IMR-90 (cell line): ENCODE data around the gene CNPY1. TPM values are rescaled to one million over a fixed set of nuclear protein-coding genes. Genes with fewer than 3 reads are reported as not detected.

Source experiments
- ATAC-seq: fragments of 200-7000 bp; cut with Tn5 transposase; 2 replicates; pipeline ENCODE4 v1.9.1; 2020; ENCODE audit warnings: low read depth, mild to moderate bottlenecking, moderate library complexity
- BruUV-seq: library from RNA; stranded (reverse); fragments of 400-500 nt; replicated peaks from 2 replicates; lab custom pipeline; 2021; lab: Mats Ljungman, UMichigan
- CTCF ChIA-PET: fragments of 300-600 bp; formaldehyde crosslinking; extraction: SDS; loops from one replicate; lab custom pipeline; 2021; ENCODE audit warnings: antibody characterized with exemption; lab: Yijun Ruan, JAX
- POLR2A ChIA-PET: fragments of 300-600 bp; sonication (Branson Sonifier 250); formaldehyde crosslinking; loops from one replicate; lab custom pipeline; 2022; ENCODE audit warnings: antibody characterized with exemption; ENCODE audit not compliant: unreplicated experiment; lab: Charles Lee
- DNase-seq: peaks from one replicate; pipeline ENCODE4 v3.0.0; 2013
- H2AFZ ChIP-seq: replicated peaks from 2 replicates; pipeline ENCODE3; 2013; ENCODE audit warnings: low read length, mild to moderate bottlenecking; ENCODE audit not compliant: poor library complexity
- H2AK5ac ChIP-seq: 2 replicates; pipeline ENCODE4 v1.6.1; 2013; ENCODE audit warnings: low read depth, low read length, inconsistent platforms
- H2AK9ac ChIP-seq: replicated peaks from 2 replicates; pipeline ENCODE3; 2013; ENCODE audit warnings: mild to moderate bottlenecking, low read depth, low read length, moderate library complexity; ENCODE audit not compliant: poor library complexity
- H2BK120ac ChIP-seq: 2 replicates; pipeline ENCODE4 v1.6.1; 2013; ENCODE audit warnings: low read depth, low read length, inconsistent platforms
- H2BK15ac ChIP-seq: 3 replicates; pipeline ENCODE4 v1.6.1; 2013; ENCODE audit warnings: low read depth, low read length, inconsistent platforms
- H2BK20ac ChIP-seq: 2 replicates; pipeline ENCODE4 v1.6.1; 2013; ENCODE audit warnings: low read depth, mild to moderate bottlenecking, inconsistent platforms, low read length, moderate library complexity
- H2BK5ac ChIP-seq: 2 replicates; pipeline ENCODE4 v1.6.1; 2013; ENCODE audit warnings: mild to moderate bottlenecking, low read depth, low read length, inconsistent platforms; ENCODE audit not compliant: poor library complexity, severe bottlenecking
- H3K14ac ChIP-seq: replicated peaks from 2 replicates; pipeline ENCODE4 v1.6.1; 2013; ENCODE audit warnings: low read depth, low read length, inconsistent platforms
- H3K18ac ChIP-seq: 2 replicates; pipeline ENCODE4 v1.6.1; 2013; ENCODE audit warnings: low read depth, low read length, control low read depth
- H3K23ac ChIP-seq: 2 replicates; pipeline ENCODE4 v1.6.1; 2013; ENCODE audit warnings: low read depth, low read length, inconsistent platforms
- H3K27ac ChIP-seq: 2 replicates; pipeline ENCODE4 v1.5.1; 2013; ENCODE audit warnings: mild to moderate bottlenecking, control low read depth, low read length; ENCODE audit not compliant: insufficient read depth
- H3K27me3 ChIP-seq: 2 replicates; pipeline ENCODE4 v1.6.1; 2013; ENCODE audit warnings: low read length; ENCODE audit not compliant: control insufficient read depth, insufficient read depth
- H3K36me3 ChIP-seq: 2 replicates; pipeline ENCODE4 v1.6.1; 2013; ENCODE audit warnings: low read length, mixed read lengths; ENCODE audit not compliant: control insufficient read depth, insufficient read depth
- H3K4ac ChIP-seq: 2 replicates; pipeline ENCODE4 v1.6.1; 2013; ENCODE audit warnings: low read depth, low read length, inconsistent platforms
- H3K4me1 ChIP-seq: 2 replicates; pipeline ENCODE4 v1.6.1; 2013; ENCODE audit warnings: low read length, mixed read lengths; ENCODE audit not compliant: control insufficient read depth, insufficient read depth
- H3K4me2 ChIP-seq: 2 replicates; pipeline ENCODE4 v1.6.1; 2013; ENCODE audit warnings: low read depth, mild to moderate bottlenecking, control low read depth, low read length, moderate library complexity
- H3K4me3 ChIP-seq: 2 replicates; pipeline ENCODE4 v1.5.1; 2013; ENCODE audit warnings: low read depth, mild to moderate bottlenecking, control low read depth, low read length, moderate library complexity; ENCODE audit not compliant: insufficient read depth
- H3K56ac ChIP-seq: 2 replicates; pipeline ENCODE4 v1.6.1; 2013; ENCODE audit warnings: low read length, inconsistent platforms; ENCODE audit not compliant: insufficient read depth; ENCODE audit errors: extremely low read depth
- H3K79me1 ChIP-seq, 2 experiments: 2 replicates each; pipeline ENCODE4 v1.6.1; 2013; ENCODE audit warnings: low read length in 2 of 2, inconsistent platforms in 1 of 2, low read depth in 1 of 2
- H3K9ac ChIP-seq: 2 replicates; pipeline ENCODE4 v1.6.1; 2013; ENCODE audit warnings: low read depth, low read length, control low read depth
- H3K9me1 ChIP-seq: 2 replicates; pipeline ENCODE4 v1.6.1; 2013; ENCODE audit warnings: low read length, inconsistent platforms; ENCODE audit not compliant: insufficient read depth
- H3K9me3 ChIP-seq: 2 replicates; pipeline ENCODE4 v1.6.1; 2013; ENCODE audit warnings: low read length; ENCODE audit not compliant: control insufficient read depth, insufficient read depth
- H4K20me1 ChIP-seq: 2 replicates; pipeline ENCODE4 v1.6.1; 2013; ENCODE audit warnings: low read length, inconsistent platforms; ENCODE audit not compliant: insufficient read depth
- H4K5ac ChIP-seq: 2 replicates; pipeline ENCODE4 v1.6.1; 2013; ENCODE audit warnings: mild to moderate bottlenecking, low read depth, low read length, control low read depth
- H4K8ac ChIP-seq, 2 experiments: 2 replicates each; pipeline ENCODE4 v1.6.1; 2013; ENCODE audit warnings: low read depth in 2 of 2, low read length in 2 of 2, control low read depth in 1 of 2, inconsistent platforms in 1 of 2
- H4K91ac ChIP-seq: 2 replicates; pipeline ENCODE4 v1.6.1; 2013; ENCODE audit warnings: low read depth, low read length, inconsistent platforms; ENCODE audit not compliant: insufficient read depth
- CHD1 ChIP-seq: IDR thresholded peaks from 2 replicates; pipeline ENCODE4 v1.6.1; 2012; ENCODE audit warnings: low read depth, low read length, improper control_type of control experiment
- ELK1 ChIP-seq: fragments of 150-350 bp; IDR thresholded peaks from 2 replicates; pipeline ENCODE4 v1.6.1; 2016; ENCODE audit warnings: low read depth, mild to moderate bottlenecking, low read length, moderate library complexity, borderline replicate concordance
- MAFK ChIP-seq: IDR thresholded peaks from 2 replicates; pipeline ENCODE4 v1.6.1; 2012; ENCODE audit warnings: low read depth, low read length, improper control_type of control experiment
- MAZ ChIP-seq: IDR thresholded peaks from 2 replicates; pipeline ENCODE4 v1.6.1; 2012; ENCODE audit warnings: low read depth, mild to moderate bottlenecking, low read length, improper control_type of control experiment, moderate library complexity, borderline replicate concordance
- MXI1 ChIP-seq: IDR thresholded peaks from 2 replicates; pipeline ENCODE4 v1.6.1; 2012; ENCODE audit warnings: low read depth, mild to moderate bottlenecking, low read length, moderate library complexity, borderline replicate concordance
- NFE2L2 ChIP-seq: fragments of 150-350 bp; IDR thresholded peaks from 2 replicates; pipeline ENCODE4 v1.6.1; 2016; ENCODE audit warnings: low read depth, mild to moderate bottlenecking, low read length
- POLR2A ChIP-seq: IDR thresholded peaks from 2 replicates; pipeline ENCODE4 v1.6.1; 2012; ENCODE audit warnings: mild to moderate bottlenecking, low read depth, low read length
- RAD21 ChIP-seq: IDR thresholded peaks from 2 replicates; pipeline ENCODE4 v1.6.1; 2012; ENCODE audit warnings: low read length, improper control_type of control experiment
- RCOR1 ChIP-seq: IDR thresholded peaks from 2 replicates; pipeline ENCODE4 v1.6.1; 2012; ENCODE audit warnings: mild to moderate bottlenecking, low read length, improper control_type of control experiment; ENCODE audit not compliant: insufficient replicate concordance
- RFX5 ChIP-seq: IDR thresholded peaks from 2 replicates; pipeline ENCODE4 v1.8.0; 2012; ENCODE audit warnings: low read depth, mild to moderate bottlenecking, low read length, moderate library complexity
- SMC3 ChIP-seq: fragments of 150-350 bp; IDR thresholded peaks from 2 replicates; pipeline ENCODE4 v1.6.1; 2016; ENCODE audit warnings: low read depth, mild to moderate bottlenecking, antibody characterized with exemption, low read length, moderate library complexity
- WGBS, 2 experiments: methylation state at CpG; one replicate each; pipeline versions ENCODE4 v1.1.5 to v1.1.7; 2013; ENCODE audit warnings: missing lambda C conversion rate in 2 of 2; ENCODE audit not compliant: insufficient read length in 1 of 2; ENCODE audit errors: extremely low coverage in 2 of 2; 5-methylcytosine and 5-hydroxymethylcytosine counted together
- dilution Hi-C: fragments of 300-500 bp; cut with HindIII; formaldehyde crosslinking; loops from one replicate; pipeline ENCODE4 v1.14.3; 2018; ENCODE audit warnings: low sequenced_read_pairs; ENCODE audit not compliant: unreplicated experiment
- in situ Hi-C: fragments of 300-500 bp; cut with MboI; formaldehyde crosslinking; loops from 3 replicates; pipeline ENCODE4 v1.14.3; 2019; ENCODE audit warnings: low sequenced_read_pairs, inconsistent platforms, mixed read lengths
- intact Hi-C: fragments of 100-400 bp; cut with micrococcal nuclease; formaldehyde crosslinking; loops from 2 replicates; pipeline ENCODE4 v1.10.0; 2022
- polyA plus RNA-seq, 3 experiments: library from polyadenylated mRNA; depleted of rRNA; stranded (reverse); fragments of >200 nt; gene quantifications; 2 replicates each; pipeline ENCODE4 v1.2.3, GENCODE V29; 2012; ENCODE audit warnings: low replicate concordance in 1 of 3
- total RNA-seq: library from RNA; depleted of rRNA; stranded (reverse); fragments of >200 nt; gene quantifications from 2 replicates; pipeline ENCODE4 v1.2.3, GENCODE V29; 2012

CNPY1 gene
- total and polyA plus RNA-seq, 2 of the 4 experiments (the other 2 are of a cell fraction) = not detected

DNA sequence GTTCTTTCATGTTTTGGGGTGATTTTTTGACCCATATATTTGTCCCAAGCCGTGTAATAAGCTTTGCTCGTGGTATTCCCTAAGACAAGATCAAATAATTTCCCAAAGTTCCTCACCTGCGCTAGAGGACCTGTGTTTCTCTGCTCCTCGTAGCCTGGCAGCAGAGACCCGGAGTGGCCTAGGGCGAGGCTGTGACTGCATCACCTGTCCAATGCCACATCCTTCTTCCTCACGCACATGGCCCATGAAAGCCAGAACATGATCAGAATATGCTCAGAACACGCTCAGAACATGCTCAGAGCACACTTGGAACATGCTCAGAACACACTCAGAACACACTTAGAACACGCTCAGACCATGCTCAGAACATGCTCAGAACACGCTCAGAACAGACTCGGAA lies 64.6 kb downstream of the CNPY1 start:
- H4K91ac ChIP-seq = no peak overlapping the region
- H3K4me2 ChIP-seq = no peak overlapping the region
- H3K14ac ChIP-seq = no peak overlapping the region
- DNase-seq (no peak), ATAC-seq (no peak)
- no peak overlapping the region for H2AK5ac ChIP-seq
- intact Hi-C loops = no loop called here
- no peak overlapping the region for H2BK120ac ChIP-seq
- H2AK9ac ChIP-seq = no peak overlapping the region
- H4K20me1 ChIP-seq = no peaks in the 10 kb centered on the region
- H3K4ac ChIP-seq = no peak overlapping the region
- ChIA-PET CTCF (no interaction called here), POLR2A (no interaction called here)
- TF ChIP-seq MXI1 (no peak), SMC3 (no peak), RAD21 (no peak), POLR2A (no peak), MAZ (no peak), ELK1 (no peak), RCOR1 (no peak), RFX5 (no peak), MAFK (no peak), CHD1 (no peak), NFE2L2 (no peak)
- H3K27ac ChIP-seq = no peak overlapping the region
- no peak overlapping the region for H4K5ac ChIP-seq
- no peak overlapping the region for H2BK15ac ChIP-seq
- H3K9ac ChIP-seq = no peak overlapping the region
- 82% methylated on average over 2 of the region's 11 CpGs; no CpG with 5 or more reads in 1 of the 2 experiments for WGBS, 2 experiments
- no peak overlapping the region for H3K4me3 ChIP-seq
- H2BK5ac ChIP-seq = no peak overlapping the region
- BruUV-seq = no TSS peak
- H4K8ac ChIP-seq = no peak overlapping the region
- no peak overlapping the region for H3K56ac ChIP-seq
- H3K9me3 ChIP-seq = 0 out of 2 replicates have a peak, but pooled peaks cover 5% of the 10 kb centered on the region
- no peaks in the 10 kb centered on the region for H3K79me1 ChIP-seq
- no peak overlapping the region for H3K23ac ChIP-seq
- in situ Hi-C loops = no loop called here
- no peaks in the 10 kb centered on the region for H3K4me1 ChIP-seq
- no peak overlapping the region for H3K18ac ChIP-seq
- H3K27me3 ChIP-seq = peaks cover 3% of the 10 kb centered on the region
- dilution Hi-C loops = no loop called here
- no peaks in the 10 kb centered on the region for H3K36me3 ChIP-seq
- no peaks in the 10 kb centered on the region for H3K9me1 ChIP-seq
- H2BK20ac ChIP-seq = no peak overlapping the region
- no peak overlapping the region for H2AFZ ChIP-seq
